Smooth muscle cell (in vitro differentiated cells): Measurements from ENCODE around the gene CTNND2. TPM values are rescaled to one million over a fixed set of nuclear protein-coding genes. Genes with fewer than 3 reads are reported as not detected.

ENCODE experiments used
- DNase-seq: peaks from one replicate; lab custom pipeline; 2025; ENCODE audit not compliant: unreplicated experiment; lab: John Stamatoyannopoulos, UW
- H2AFZ ChIP-seq: fragments of 200-600 bp; sonication (generic); 2 replicates; pipeline ENCODE4 v1.6.0; 2016; ENCODE audit warnings: antibody characterized with exemption, low read depth, mild to moderate bottlenecking
- H3F3A ChIP-seq: fragments of 200-600 bp; sonication (generic); 2 replicates; pipeline ENCODE4 v1.6.0; 2017; ENCODE audit warnings: antibody characterized with exemption, low read depth
- H3K27ac ChIP-seq: fragments of 200-600 bp; sonication (generic); 2 replicates; pipeline ENCODE4 v1.5.1; 2016; ENCODE audit warnings: low read depth, mild to moderate bottlenecking
- H3K27me3 ChIP-seq: fragments of 200-600 bp; sonication (generic); 2 replicates; pipeline ENCODE4 v1.6.1; 2016; ENCODE audit warnings: low read depth, mild to moderate bottlenecking
- H3K36me3 ChIP-seq: fragments of 200-600 bp; sonication (generic); 2 replicates; pipeline ENCODE4 v1.5.1; 2016; ENCODE audit warnings: low read depth
- H3K4me1 ChIP-seq: fragments of 200-600 bp; sonication (generic); 2 replicates; pipeline ENCODE4 v1.5.1; 2016; ENCODE audit warnings: low read depth
- H3K4me2 ChIP-seq: fragments of 200-600 bp; sonication (generic); 2 replicates; pipeline ENCODE4 v1.6.0; 2016; ENCODE audit warnings: mild to moderate bottlenecking
- H3K4me3 ChIP-seq: fragments of 200-600 bp; sonication (generic); 2 replicates; pipeline ENCODE4 v1.5.1; 2016; ENCODE audit warnings: mild to moderate bottlenecking
- H3K79me2 ChIP-seq: fragments of 200-600 bp; sonication (generic); 2 replicates; pipeline ENCODE4 v1.6.0; 2016; ENCODE audit warnings: low read depth, mild to moderate bottlenecking
- H3K9ac ChIP-seq: fragments of 200-600 bp; sonication (generic); 2 replicates; pipeline ENCODE4 v1.6.0; 2016; ENCODE audit warnings: low read depth
- H3K9me3 ChIP-seq: fragments of 200-600 bp; sonication (generic); replicated peaks from 2 replicates; pipeline ENCODE4 v1.5.1; 2016; ENCODE audit warnings: low read depth
- H4K20me1 ChIP-seq: fragments of 200-600 bp; sonication (generic); 2 replicates; pipeline ENCODE4 v1.6.0; 2016; ENCODE audit warnings: low read depth
- CTCF ChIP-seq: fragments of 200-600 bp; sonication (generic); IDR thresholded peaks from 2 replicates; pipeline ENCODE4 v1.5.1; 2017; ENCODE audit warnings: borderline replicate concordance, mild to moderate bottlenecking, antibody characterized with exemption; ENCODE audit not compliant: insufficient read depth, poor library complexity, severe bottlenecking
- WGBS: methylation state at CpG from one replicate; pipeline ENCODE4 v1.1.7; 2016; ENCODE audit warnings: low lambda C conversion rate; 5-methylcytosine and 5-hydroxymethylcytosine counted together
- polyA plus RNA-seq: library from polyadenylated mRNA; unstranded; fragments of >200 nt; fragmentation: Nextera tagmentation; extraction: Ambion mirVana; gene quantifications from 2 replicates; pipeline ENCODE4 v1.2.1, GENCODE V29; 2016
- total RNA-seq: library from RNA; depleted of rRNA; stranded (reverse); fragments of >200 nt; gene quantifications from 2 replicates; pipeline ENCODE4 v1.2.3, GENCODE V29; 2014

CTNND2 gene
- total and polyA plus RNA-seq, 2 experiments from 2014 or later, result 2.7 to 5.8 TPM

DNA sequence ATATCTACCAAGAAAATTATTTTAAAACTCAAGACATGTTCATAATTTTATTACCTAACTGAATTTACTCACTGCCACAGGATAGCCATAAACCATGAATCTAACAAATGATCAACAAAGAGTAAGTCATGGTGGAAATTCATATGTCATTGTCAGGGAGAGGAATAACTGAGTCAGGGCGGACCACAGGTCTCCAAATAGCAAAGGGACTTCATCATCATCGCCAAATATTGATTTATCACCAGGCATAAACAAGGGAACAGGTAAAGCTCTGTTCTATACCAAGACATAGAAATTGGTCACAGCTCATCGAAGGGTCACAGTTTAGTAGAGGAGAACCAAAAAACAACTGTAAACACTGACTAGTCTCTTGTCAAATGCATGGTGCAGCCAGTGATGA is 94.8 kb downstream of the CTNND2 start:
- Histone ChIP-seq H3K4me3 (no peak overlapping the region), H3K27ac (no peak overlapping the region), H3K27me3 (no peaks in the 10 kb centered on the region), H3K4me1 (no peaks in the 10 kb centered on the region), H2AFZ (no peak overlapping the region), H3K36me3 (no peaks in the 10 kb centered on the region), H4K20me1 (no peaks in the 10 kb centered on the region), H3F3A (no peaks in the 10 kb centered on the region), H3K9ac (no peak overlapping the region), H3K9me3 (no peaks in the 10 kb centered on the region), H3K4me2 (no peak overlapping the region), H3K79me2 (peaks cover 8% of the 10 kb centered on the region)
- DNase-seq, result no peak
- 93% methylated on average over 3 of the region's 3 CpGs for WGBS
- TF ChIP-seq CTCF, result no peak

GRCh38 chr5:11803436-11803835 is 100.8 kb downstream of the CTNND2 start:
- TF ChIP-seq CTCF, result no peak

GRCh38 chr5:11801061-11801460 is 103.2 kb downstream of the CTNND2 start:
- H3K4me2 ChIP-seq, result no peak overlapping the region
- WGBS, result 80% methylated on average over 2 of the region's 2 CpGs
- no peaks in the 10 kb centered on the region for H3K36me3 ChIP-seq
- peaks cover 8% of the 10 kb centered on the region for H3K79me2 ChIP-seq
- H3K27me3 ChIP-seq, result no peaks in the 10 kb centered on the region
- no peaks in the 10 kb centered on the region for H4K20me1 ChIP-seq
- no peak overlapping the region for H3K4me3 ChIP-seq
- no peak for DNase-seq
- no peak overlapping the region for H2AFZ ChIP-seq
- H3F3A ChIP-seq, result no peaks in the 10 kb centered on the region
- H3K9me3 ChIP-seq, result no peaks in the 10 kb centered on the region
- TF ChIP-seq CTCF, result no peak
- H3K27ac ChIP-seq, result no peak overlapping the region
- no peaks in the 10 kb centered on the region for H3K4me1 ChIP-seq
- H3K9ac ChIP-seq, result no peak overlapping the region

More at GRCh38 chr5:11803436-11803835, 100.8 kb downstream of the CTNND2 start:
- WGBS, result 86% methylated on average over 7 of the region's 7 CpGs
- no peak overlapping the region for H3K9ac ChIP-seq
- H3K27me3 ChIP-seq, result no peaks in the 10 kb centered on the region
- no peaks in the 10 kb centered on the region for H3K4me1 ChIP-seq
- no peak overlapping the region for H3K4me2 ChIP-seq
- H3K9me3 ChIP-seq, result no peaks in the 10 kb centered on the region
- no peak overlapping the region for H2AFZ ChIP-seq
- H3K4me3 ChIP-seq, result no peak overlapping the region
- H3K79me2 ChIP-seq, result peaks cover 8% of the 10 kb centered on the region
- DNase-seq, result no peak
- no peaks in the 10 kb centered on the region for H4K20me1 ChIP-seq
- no peaks in the 10 kb centered on the region for H3F3A ChIP-seq
- no peaks in the 10 kb centered on the region for H3K36me3 ChIP-seq
- H3K27ac ChIP-seq, result no peak overlapping the region

GRCh38 chr5:11797132-11797531 is 107.1 kb downstream of the CTNND2 start:
- Histone ChIP-seq H3K9ac (no peak overlapping the region), H3F3A (no peaks in the 10 kb centered on the region), H3K4me2 (no peak overlapping the region), H3K36me3 (no peaks in the 10 kb centered on the region), H3K27ac (no peak overlapping the region), H2AFZ (no peak overlapping the region), H4K20me1 (no peaks in the 10 kb centered on the region), H3K27me3 (no peaks in the 10 kb centered on the region), H3K4me3 (no peak overlapping the region), H3K79me2 (no peaks in the 10 kb centered on the region), H3K9me3 (no peaks in the 10 kb centered on the region), H3K4me1 (no peaks in the 10 kb centered on the region)
- DNase-seq, result no peak
- no peak for TF ChIP-seq CTCF
- WGBS, result 54% methylated on average over 4 of the region's 4 CpGs
